ENCODE results near the gene DEFB128.

GRCh38 chr20:152131-152530 lies 37.4 kb downstream of the DEFB128 start:
- TF ChIP-seq CTCF (conservative IDR thresholded peaks at IDR 0.05; ENCODE audit: low read depth in 2 of 2) (no peak), JUNB (IDR thresholded peaks at IDR 0.05; ENCODE audit: unreplicated experiment) (no peak), EZH2phosphoT487 (IDR thresholded peaks at IDR 0.05; ENCODE audit: unreplicated experiment) (no peak), POLR2AphosphoS5 (IDR thresholded peaks at IDR 0.05; ENCODE audit: low read depth) (no peak), EZH2 (IDR thresholded peaks at IDR 0.05; ENCODE audit: low read depth, unreplicated experiment) (no peak), REST (IDR thresholded peaks at IDR 0.05; ENCODE audit: unreplicated experiment) (no peak), CREB1 (CRISPR knock-in tag; IDR thresholded peaks at IDR 0.05; ENCODE audit: low read depth) (no peak), STAT1 (IDR thresholded peaks at IDR 0.05; ENCODE audit: unreplicated experiment) (no peak), NANOG (IDR thresholded peaks at IDR 0.05; ENCODE audit: borderline replicate concordance) (no peak)

Measured in GM23338 (cell line).